ENCODE data around the gene ADAMTS13. TPM values are rescaled to one million over a fixed set of nuclear protein-coding genes. Genes with fewer than 3 reads are reported as not detected.

Gene ADAMTS13
- total RNA-seq, 1 donor from 2014 or later: 3.1 TPM

DNA sequence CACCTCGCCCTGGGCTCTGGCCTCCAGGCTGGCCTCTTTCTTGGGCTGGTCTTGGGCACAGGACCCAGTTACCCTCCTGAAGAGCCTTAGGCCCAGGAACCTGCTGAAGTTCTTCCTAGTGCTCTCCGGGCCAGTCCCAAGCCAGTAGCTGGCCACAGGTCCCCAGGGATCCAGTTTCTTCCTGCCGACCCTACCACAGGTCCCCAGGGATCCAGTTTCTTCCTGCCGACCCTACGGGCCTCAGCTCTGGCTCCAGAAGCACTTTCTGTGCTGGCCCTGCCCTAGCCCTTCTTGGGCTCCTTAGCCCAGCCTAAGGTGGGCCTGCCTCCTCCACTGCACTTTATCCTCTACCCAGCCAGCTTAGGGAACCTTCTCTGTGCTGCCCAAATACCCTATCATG is 19.4 kb downstream of the ADAMTS13 start:
- DNase-seq: no peak
- H3K4me1 ChIP-seq: no peaks in the 10 kb centered on the region

GRCh38 chr9:133443248-133443647 is 21.1 kb downstream of the ADAMTS13 start:
- Histone ChIP-seq H3K27me3 (ENCODE audit: low read depth) (no peaks in the 10 kb centered on the region), H3K27ac (replicated peaks) (no peak overlapping the region), H3K4me3 (no peak overlapping the region), H3K9me3 (replicated peaks) (no peaks in the 10 kb centered on the region), H3K4me1 (no peaks in the 10 kb centered on the region), H3K36me3 (no peaks in the 10 kb centered on the region)
- DNase-seq: no peak
- intact Hi-C loops (cut with micrococcal nuclease): no loop called here
- no peak for TF ChIP-seq CTCF (IDR thresholded peaks at IDR 0.05; ENCODE audit: borderline replicate concordance)

More for the DNA sequence above, 19.4 kb downstream of the ADAMTS13 start:
- no peak overlapping the region for H3K4me3 ChIP-seq
- no peaks in the 10 kb centered on the region for H3K27me3 ChIP-seq (ENCODE audit: low read depth)
- no peak overlapping the region for H3K27ac ChIP-seq (replicated peaks)
- intact Hi-C loops (cut with micrococcal nuclease): no loop called here
- no peaks in the 10 kb centered on the region for H3K9me3 ChIP-seq (replicated peaks)
- no peak for TF ChIP-seq CTCF (IDR thresholded peaks at IDR 0.05; ENCODE audit: borderline replicate concordance)
- no peaks in the 10 kb centered on the region for H3K36me3 ChIP-seq

DNA sequence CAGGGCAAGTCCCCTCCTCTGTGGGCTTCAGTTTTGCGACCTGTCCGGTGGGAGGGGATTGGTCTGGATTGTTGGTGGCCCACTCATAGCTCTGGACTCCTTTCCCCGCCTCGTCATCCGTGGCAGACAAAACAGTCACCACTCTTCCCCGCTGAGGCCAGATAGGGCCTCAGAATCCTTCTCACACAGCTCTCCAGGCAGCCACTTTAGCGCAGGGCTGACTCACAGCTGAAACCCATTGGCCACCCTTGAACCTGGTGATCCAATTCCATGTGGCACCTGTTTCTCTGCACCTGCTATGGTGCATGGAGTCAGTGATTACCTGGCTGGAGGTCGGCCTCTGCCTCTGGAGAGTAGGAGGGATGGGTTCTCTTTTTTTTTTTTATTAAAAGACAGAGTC is 21.8 kb downstream of the ADAMTS13 start:
- H3K36me3 ChIP-seq: no peaks in the 10 kb centered on the region
- no peaks in the 10 kb centered on the region for H3K9me3 ChIP-seq (replicated peaks)
- no peak for TF ChIP-seq CTCF (IDR thresholded peaks at IDR 0.05; ENCODE audit: borderline replicate concordance)
- no peak overlapping the region for H3K27ac ChIP-seq (replicated peaks)
- H3K4me1 ChIP-seq: no peaks in the 10 kb centered on the region
- no peaks in the 10 kb centered on the region for H3K27me3 ChIP-seq (ENCODE audit: low read depth)
- intact Hi-C loops (cut with micrococcal nuclease): no loop called here
- DNase-seq: no peak
- no peak overlapping the region for H3K4me3 ChIP-seq

GRCh38 chr9:133445293-133445969 is 23.3 kb downstream of the ADAMTS13 start:
- no peak overlapping the region for H3K27ac ChIP-seq (replicated peaks)
- no peak overlapping the region for H3K4me3 ChIP-seq
- no peaks in the 10 kb centered on the region for H3K9me3 ChIP-seq (replicated peaks)
- no peaks in the 10 kb centered on the region for H3K36me3 ChIP-seq
- no peak for DNase-seq
- TF ChIP-seq CTCF (IDR thresholded peaks at IDR 0.05; ENCODE audit: borderline replicate concordance): no peak
- no peaks in the 10 kb centered on the region for H3K4me1 ChIP-seq
- no peaks in the 10 kb centered on the region for H3K27me3 ChIP-seq (ENCODE audit: low read depth)
- intact Hi-C loops (cut with micrococcal nuclease): no loop called here

DNA sequence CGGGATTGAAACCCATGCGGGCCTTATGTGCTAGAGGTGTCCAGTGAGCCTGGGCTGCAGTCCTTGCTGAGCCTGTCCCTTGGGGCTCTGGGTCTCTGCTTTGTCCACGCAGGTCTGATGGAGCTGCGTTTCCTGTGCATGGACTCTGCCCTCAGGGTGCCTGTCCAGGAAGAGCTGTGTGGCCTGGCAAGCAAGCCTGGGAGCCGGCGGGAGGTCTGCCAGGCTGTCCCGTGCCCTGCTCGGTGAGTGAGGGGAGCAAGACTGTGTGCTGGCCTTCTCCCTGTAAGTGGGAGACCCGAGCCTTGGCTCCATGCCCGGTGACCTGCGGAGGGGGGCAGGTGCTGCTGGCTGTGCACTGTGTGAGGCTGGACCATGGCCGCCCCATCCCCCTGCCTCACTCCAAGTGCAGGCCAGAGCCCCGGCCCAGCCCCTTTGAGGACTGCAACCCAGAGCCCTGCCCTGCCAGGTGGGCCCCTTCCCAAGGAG is 26.4 kb downstream of the ADAMTS13 start:
- Histone ChIP-seq H3K36me3 (no peaks in the 10 kb centered on the region), H3K27ac (replicated peaks) (no peak overlapping the region), H3K4me3 (no peak overlapping the region), H3K9me3 (replicated peaks) (no peaks in the 10 kb centered on the region), H3K4me1 (no peaks in the 10 kb centered on the region), H3K27me3 (ENCODE audit: low read depth) (no peaks in the 10 kb centered on the region)
- DNase-seq: no peak
- intact Hi-C loops (cut with micrococcal nuclease): no loop called here
- no peak for TF ChIP-seq CTCF (IDR thresholded peaks at IDR 0.05; ENCODE audit: borderline replicate concordance)

Measured in left ventricle myocardium inferior (tissue), 1 donor.